Measurements from ENCODE around the gene HSCB. TPM values are rescaled to one million over a fixed set of nuclear protein-coding genes. Genes with fewer than 3 reads are reported as not detected.
A peak's percentile ranks its signal among the peaks of the same experiment; 100 is the strongest.
"Not testable (repeated sequence)": the region's sequence is repeated elsewhere in the genome, so short reads cannot be mapped to it uniquely, and the experiment has no call there.

HSCB gene
- total RNA-seq, 2 experiments from 2014 or later: 12.7 to 13.3 TPM

- peaks cover 24% of the 10 kb centered on the region for H3K36me3 Mint-ChIP-seq (ENCODE audit: low read depth)
- no peaks in the 10 kb centered on the region for H3K9me3 Mint-ChIP-seq
- no peak overlapping the region for H3K27ac Mint-ChIP-seq
- intact Hi-C loops (cut with micrococcal nuclease): no loop called here
- DNase-seq: no peak
- H3K4me3 Mint-ChIP-seq: no peak overlapping the region
- CTCF ChIA-PET: no interaction called here
- H3K27me3 Mint-ChIP-seq (ENCODE audit: low read depth): no peaks in the 10 kb centered on the region
- peaks cover 9% of the 10 kb centered on the region for H3K4me1 Mint-ChIP-seq (ENCODE audit: low read depth)
These were observed 25.2 kb upstream of the HSCB start for GRCh38 chr22:28716686-28717085.

- Mint-ChIP-seq H3K27me3 (ENCODE audit: low read depth) (no peaks in the 10 kb centered on the region), H3K36me3 (ENCODE audit: low read depth) (peaks cover 24% of the 10 kb centered on the region), H3K4me1 (ENCODE audit: low read depth) (peaks cover 6% of the 10 kb centered on the region), H3K4me3 (no peak overlapping the region), H3K27ac (no peak overlapping the region), H3K9me3 (no peaks in the 10 kb centered on the region)
- DNase-seq: no peak
- CTCF ChIA-PET: no interaction called here
- intact Hi-C loops (cut with micrococcal nuclease): no loop called here
These were observed 23.8 kb upstream of the HSCB start for GRCh38 chr22:28718044-28718443.

DNA sequence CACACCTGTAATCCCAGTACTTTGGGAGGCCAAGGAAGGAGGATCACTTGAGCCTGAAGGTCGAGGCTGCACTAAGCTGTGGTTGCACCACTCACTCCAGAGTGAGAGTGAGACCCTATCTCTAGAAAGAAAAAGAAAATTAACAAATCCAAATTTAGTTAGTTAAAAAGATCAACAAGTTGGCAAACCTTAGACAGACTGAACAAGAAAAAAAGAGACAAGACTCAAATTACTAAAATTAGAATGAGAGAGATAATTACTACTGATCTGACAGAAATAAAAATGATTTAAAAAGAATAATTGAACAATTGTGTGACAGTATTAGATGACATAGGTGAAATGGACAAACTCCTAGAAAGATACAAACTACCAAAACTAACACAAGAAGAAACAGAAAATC, 13.8 kb upstream of the HSCB start:
- no peak for DNase-seq
- Mint-ChIP-seq H3K27ac (no peak overlapping the region), H3K4me1 (ENCODE audit: low read depth) (peaks cover 2% of the 10 kb centered on the region), H3K36me3 (ENCODE audit: low read depth) (peaks cover 34% of the 10 kb centered on the region), H3K4me3 (no peak overlapping the region), H3K9me3 (no peaks in the 10 kb centered on the region), H3K27me3 (ENCODE audit: low read depth) (no peaks in the 10 kb centered on the region)
- CTCF ChIA-PET: interaction anchor here (1.0 kb wide), 1 partner anchor 22 kb away, joined by 3 read pairs; no protein-coding TSS in a partner anchor
- intact Hi-C loops (cut with micrococcal nuclease): no loop called here

DNA sequence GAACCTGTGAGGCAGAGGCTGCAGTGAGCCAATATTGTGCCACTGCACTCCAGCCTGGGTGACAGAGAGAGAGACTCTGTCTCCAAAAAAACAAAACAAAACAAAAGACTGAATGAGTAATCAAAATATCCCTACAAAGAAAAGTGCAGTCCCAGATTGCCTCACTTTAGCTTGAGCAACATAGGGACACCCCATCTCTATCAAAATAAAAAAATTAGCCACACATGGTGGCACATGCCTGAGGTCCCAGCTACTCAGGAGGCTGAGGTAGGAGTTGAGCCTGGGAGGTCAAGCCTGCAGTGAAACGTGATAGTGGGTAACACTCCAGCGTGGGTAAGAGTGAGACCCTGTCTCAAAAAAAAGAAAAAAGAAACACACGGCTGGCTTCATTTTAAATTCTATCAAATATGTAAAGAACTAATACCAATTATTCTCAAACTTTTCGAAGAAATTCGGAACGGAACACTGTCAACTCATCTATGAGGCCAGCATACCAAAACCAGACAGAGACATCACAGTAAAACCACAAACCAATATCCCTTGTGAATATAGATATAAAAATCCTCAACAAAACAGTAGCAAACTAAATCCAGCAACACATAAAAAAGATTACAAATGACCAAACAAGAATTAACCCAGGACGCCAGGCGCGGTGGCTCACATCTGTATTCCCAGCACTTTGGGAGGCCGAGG, 13.1 kb upstream of the HSCB start:
- intact Hi-C loops (cut with micrococcal nuclease): no loop called here
- Mint-ChIP-seq H3K27ac (no peak overlapping the region), H3K4me3 (no peak overlapping the region), H3K4me1 (ENCODE audit: low read depth) (peaks cover 2% of the 10 kb centered on the region), H3K36me3 (ENCODE audit: low read depth) (peaks cover 34% of the 10 kb centered on the region), H3K9me3 (no peaks in the 10 kb centered on the region), H3K27me3 (ENCODE audit: low read depth) (no peaks in the 10 kb centered on the region)
- CTCF ChIA-PET: no interaction called here
- no peak for DNase-seq

DNA sequence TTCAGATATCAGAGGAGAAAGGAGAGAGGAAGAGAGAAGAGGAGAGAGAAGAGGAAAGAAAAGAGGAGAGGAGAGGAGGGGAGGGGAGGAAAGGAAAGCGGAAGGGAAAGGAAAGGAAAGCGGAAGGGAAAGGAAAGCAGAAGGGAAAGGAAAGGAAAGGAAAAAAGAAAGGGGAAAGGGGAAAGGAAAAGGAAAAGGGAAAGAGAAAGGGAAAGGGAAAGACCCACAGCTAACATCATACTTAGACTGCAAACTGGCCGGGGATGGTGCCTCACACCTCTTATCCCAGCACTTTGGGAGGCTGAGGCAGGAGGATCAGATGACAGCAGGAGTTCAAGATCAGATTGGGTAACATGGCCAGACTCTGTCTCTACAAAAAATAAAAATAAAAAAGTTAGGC, 11.7 kb upstream of the HSCB start:
- intact Hi-C loops (cut with micrococcal nuclease): no loop called here
- CTCF ChIA-PET: interaction anchor here (1.1 kb wide), 1 partner anchor 98 kb away, joined by 3 read pairs; no protein-coding TSS in a partner anchor
- Mint-ChIP-seq H3K4me1 (ENCODE audit: low read depth) (peaks cover 2% of the 10 kb centered on the region), H3K27ac (peak overlapping the region; percentile 53), H3K4me3 (no peak overlapping the region), H3K9me3 (no peaks in the 10 kb centered on the region), H3K36me3 (ENCODE audit: low read depth) (peaks cover 32% of the 10 kb centered on the region), H3K27me3 (ENCODE audit: low read depth) (no peaks in the 10 kb centered on the region)
- no peak for DNase-seq

- H3K4me3 Mint-ChIP-seq: no peak overlapping the region
- H3K4me1 Mint-ChIP-seq (ENCODE audit: low read depth): peaks cover 4% of the 10 kb centered on the region
- intact Hi-C loops (cut with micrococcal nuclease): no loop called here
- H3K36me3 Mint-ChIP-seq (ENCODE audit: low read depth): peaks cover 18% of the 10 kb centered on the region
- H3K9me3 Mint-ChIP-seq: no peaks in the 10 kb centered on the region
- CTCF ChIA-PET: interaction anchor here (0.6 to 1.3 kb wide), 2 partner anchors 128 to 420 kb away, joined by 3 read pairs; no protein-coding TSS in a partner anchor
- H3K27me3 Mint-ChIP-seq (ENCODE audit: low read depth): no peaks in the 10 kb centered on the region
- H3K27ac Mint-ChIP-seq: no peak overlapping the region
- no peak for DNase-seq
These were observed 7.4 kb upstream of the HSCB start for GRCh38 chr22:28734393-28734792.

GRCh38 chr22:28736301-28737155, 5.3 kb upstream of the HSCB start:
- Mint-ChIP-seq H3K27me3 (ENCODE audit: low read depth) (no peaks in the 10 kb centered on the region), H3K27ac (no peak overlapping the region), H3K4me1 (ENCODE audit: low read depth) (peaks cover 10% of the 10 kb centered on the region), H3K4me3 (no peak overlapping the region), H3K36me3 (ENCODE audit: low read depth) (peaks cover 16% of the 10 kb centered on the region), H3K9me3 (no peaks in the 10 kb centered on the region)
- CTCF ChIA-PET: interaction anchor here (0.6 kb wide), 1 partner anchor 13 kb away, joined by 4 read pairs; no protein-coding TSS in a partner anchor
- no peak for DNase-seq
- intact Hi-C loops (cut with micrococcal nuclease): no loop called here

GRCh38 chr22:28737701-28738100, 4.1 kb upstream of the HSCB start:
- CTCF ChIA-PET: no interaction called here
- DNase-seq: no peak
- Mint-ChIP-seq H3K4me3 (no peak overlapping the region), H3K4me1 (ENCODE audit: low read depth) (peaks cover 14% of the 10 kb centered on the region), H3K9me3 (no peaks in the 10 kb centered on the region), H3K27ac (no peak overlapping the region), H3K36me3 (ENCODE audit: low read depth) (peaks cover 20% of the 10 kb centered on the region), H3K27me3 (ENCODE audit: low read depth) (no peaks in the 10 kb centered on the region)
- intact Hi-C loops (cut with micrococcal nuclease): no loop called here

DNA sequence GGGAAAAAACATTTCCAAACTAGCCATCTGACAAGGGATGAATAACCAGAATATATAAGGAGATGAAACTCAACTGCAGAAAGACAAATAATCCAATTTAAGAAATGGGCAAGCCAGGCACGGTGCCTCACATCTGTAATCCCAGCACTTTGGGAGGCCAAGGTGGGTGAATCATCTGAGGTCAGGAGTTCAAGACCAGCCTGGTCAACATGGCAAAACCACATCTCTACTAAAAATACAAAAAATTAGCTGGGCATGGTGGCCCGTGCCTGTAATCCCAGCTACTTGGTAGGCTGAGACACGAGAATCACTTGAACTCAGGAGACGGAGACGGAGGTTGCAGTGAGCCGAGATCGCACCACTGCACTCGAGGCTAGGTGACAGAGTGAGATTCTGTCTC, 3.0 kb upstream of the HSCB start:
- H3K36me3 Mint-ChIP-seq (ENCODE audit: low read depth): peaks cover 13% of the 10 kb centered on the region
- H3K9me3 Mint-ChIP-seq; H3K27me3 Mint-ChIP-seq (ENCODE audit: low read depth); H3K27ac Mint-ChIP-seq; H3K4me3 Mint-ChIP-seq; CTCF ChIA-PET; intact Hi-C loops (cut with micrococcal nuclease); DNase-seq: not testable (repeated sequence)
- H3K4me1 Mint-ChIP-seq (ENCODE audit: low read depth): peaks cover 20% of the 10 kb centered on the region

GRCh38 chr22:28741200-28741784, 547 bp upstream of the HSCB start:
- DNase-seq: no peak
- Mint-ChIP-seq H3K27me3 (ENCODE audit: low read depth) (no peaks in the 10 kb centered on the region), H3K4me3 (peak overlapping the region; percentile 89), H3K4me1 (ENCODE audit: low read depth) (peaks cover 20% of the 10 kb centered on the region), H3K36me3 (ENCODE audit: low read depth) (peaks cover 19% of the 10 kb centered on the region), H3K27ac (peak overlapping the region; percentile 96), H3K9me3 (no peaks in the 10 kb centered on the region)
- intact Hi-C loops (cut with micrococcal nuclease): loop anchor here (1.0 to 5.0 kb wide), 4 partner anchors 62 to 811 kb away; partner anchors contain the start of genes RHBDD3, THOC5 and TTC28
- CTCF ChIA-PET: interaction anchor here (0.7 to 1.5 kb wide), 2 partner anchors 72 to 822 kb away, joined by 3 read pairs; no protein-coding TSS in a partner anchor

- peak overlapping the region; percentile 89 for H3K4me3 Mint-ChIP-seq
- H3K27me3 Mint-ChIP-seq (ENCODE audit: low read depth): no peaks in the 10 kb centered on the region
- intact Hi-C loops (cut with micrococcal nuclease): loop anchor here (1.0 to 5.0 kb wide), 5 partner anchors 30 to 810 kb away; partner anchors contain the start of genes CCDC117, THOC5 and ZNRF3
- DNase-seq: no peak
- peak overlapping the region; percentile 96 for H3K27ac Mint-ChIP-seq
- CTCF ChIA-PET: interaction anchor here (1.5 to 2.3 kb wide), 2 partner anchors 69 to 70 kb away, joined by 3 to 5 read pairs; no protein-coding TSS in a partner anchor
- H3K36me3 Mint-ChIP-seq (ENCODE audit: low read depth): peaks cover 25% of the 10 kb centered on the region
- no peaks in the 10 kb centered on the region for H3K9me3 Mint-ChIP-seq
- H3K4me1 Mint-ChIP-seq (ENCODE audit: low read depth): peaks cover 20% of the 10 kb centered on the region
These were observed 723 bp downstream of the HSCB start for GRCh38 chr22:28742562-28742962.

- CTCF ChIA-PET: interaction anchor here (0.9 to 2.3 kb wide), 2 partner anchors 15 to 68 kb away, joined by 3 to 5 read pairs; no protein-coding TSS in a partner anchor
- intact Hi-C loops (cut with micrococcal nuclease): loop anchor here (5.0 kb wide), 1 partner anchor 808 kb away; the partner anchor contains the start of gene THOC5
- no peaks in the 10 kb centered on the region for H3K9me3 Mint-ChIP-seq
- no peaks in the 10 kb centered on the region for H3K27me3 Mint-ChIP-seq (ENCODE audit: low read depth)
- no peak overlapping the region for H3K27ac Mint-ChIP-seq
- H3K36me3 Mint-ChIP-seq (ENCODE audit: low read depth): peaks cover 30% of the 10 kb centered on the region
- no peak overlapping the region for H3K4me3 Mint-ChIP-seq
- peaks cover 20% of the 10 kb centered on the region for H3K4me1 Mint-ChIP-seq (ENCODE audit: low read depth)
- DNase-seq: no peak
These were observed 2.0 kb downstream of the HSCB start for GRCh38 chr22:28743852-28744251.
